Uterus (tissue), 4 donors: ENCODE measurements around the gene UVRAG. TPM values are rescaled to one million over a fixed set of nuclear protein-coding genes. Genes with fewer than 3 reads are reported as not detected.

ENCODE experiments used
- DNase-seq, 2 donors: peaks; one replicate each; pipeline ENCODE4 v3.0.0-alpha.2; 2019 to 2020
- H3K27ac ChIP-seq, 2 donors: fragments of 200-600 bp; sonication (generic); 1 replicate in 1 of 2; 2 replicates in 1 of 2; pipeline ENCODE4 v1.5.1; 2016 to 2018
- H3K27me3 ChIP-seq, 2 donors: fragments of 200-600 bp; sonication (generic); one replicate each; pipeline ENCODE4 v1.5.1; 2018 to 2019; ENCODE audit warnings: control low read depth in 1 of 2
- H3K36me3 ChIP-seq, 2 donors: fragments of 200-600 bp; sonication (generic); one replicate each; pipeline ENCODE4 v1.5.1; 2019; ENCODE audit warnings: control low read depth in 1 of 2
- H3K4me1 ChIP-seq, 2 donors: fragments of 200-600 bp; sonication (generic); one replicate each; pipeline ENCODE4 v1.5.1; 2018 to 2019; ENCODE audit warnings: control low read depth in 1 of 2
- H3K4me3 ChIP-seq, 2 donors: fragments of 200-600 bp; sonication (generic); 1 replicate in 1 of 2; 2 replicates in 1 of 2; pipeline ENCODE4 v1.5.1; 2018 to 2019; ENCODE audit warnings: mild to moderate bottlenecking in 1 of 2
- H3K9me3 ChIP-seq, 2 donors: fragments of 200-600 bp; sonication (generic); one replicate each; pipeline ENCODE4 v1.5.1; 2019; ENCODE audit warnings: control low read depth in 1 of 2
- CTCF ChIP-seq, 4 experiments: fragments of 200-600 bp in 2 of 4; fragments of 450-650 bp in 2 of 4; sonication (generic) in 2 of 4; IDR thresholded peaks; one replicate each; pipeline ENCODE4 v1.5.1; 2016 to 2019; ENCODE audit warnings: antibody characterized with exemption in 4 of 4, mild to moderate bottlenecking in 2 of 4, moderate library complexity in 1 of 4
- POLR2A ChIP-seq, 2 donors: fragments of 450-650 bp; IDR thresholded peaks; one replicate each; pipeline ENCODE4 v1.6.1; 2016; ENCODE audit warnings: antibody characterized with exemption in 2 of 2, mild to moderate bottlenecking in 1 of 2, moderate library complexity in 1 of 2
- intact Hi-C: fragments of 100-400 bp; cut with DNase I; formaldehyde crosslinking; loops from one replicate; pipeline ENCODE4 v1.15.1; 2023; ENCODE audit warnings: low total_unique reads
- total RNA-seq, 4 donors: library from RNA; depleted of rRNA in 3 of 4; stranded (reverse); fragments of >200 nt in 3 of 4; gene quantifications; one replicate each; pipeline versions ENCODE4 v1.1.0 to v1.2.4, GENCODE V29; 2014 to 2023
- donor health status: DM: yes; HTN: yes; CAD: no.

The UVRAG gene
- total RNA-seq, 4 donors from 2014 or later = 14.9 to 42.9 (median 26.4) TPM

GRCh38 chr11:75940911-75941310 is 125.9 kb downstream of the UVRAG start:
- intact Hi-C loops = no loop called here
- no peaks in the 10 kb centered on the region for H3K4me1 ChIP-seq
- H3K4me3 ChIP-seq = no peak overlapping the region
- H3K36me3 ChIP-seq = no peaks in the 10 kb centered on the region
- TF ChIP-seq POLR2A (IDR thresholded peaks at IDR 0.05) (no peak), CTCF (IDR thresholded peaks at IDR 0.05) (no peak)
- DNase-seq = no peak
- no peaks in the 10 kb centered on the region for H3K27me3 ChIP-seq
- H3K9me3 ChIP-seq = no peaks in the 10 kb centered on the region
- no peak overlapping the region for H3K27ac ChIP-seq

GRCh38 chr11:75944515-75944914 is 129.5 kb downstream of the UVRAG start:
- H3K27me3 ChIP-seq = no peaks in the 10 kb centered on the region
- H3K4me1 ChIP-seq = no peaks in the 10 kb centered on the region
- DNase-seq = no peak
- no peak overlapping the region for H3K4me3 ChIP-seq
- no peak overlapping the region for H3K27ac ChIP-seq
- H3K36me3 ChIP-seq = no peaks in the 10 kb centered on the region
- intact Hi-C loops = no loop called here
- TF ChIP-seq CTCF (IDR thresholded peaks at IDR 0.05) = no peak
- no peak for TF ChIP-seq POLR2A (IDR thresholded peaks at IDR 0.05)
- H3K9me3 ChIP-seq = no peaks in the 10 kb centered on the region

GRCh38 chr11:75945446-75945845 is 130.4 kb downstream of the UVRAG start:
- H3K27me3 ChIP-seq = no peaks in the 10 kb centered on the region
- no peaks in the 10 kb centered on the region for H3K9me3 ChIP-seq
- intact Hi-C loops = no loop called here
- no peak overlapping the region for H3K4me3 ChIP-seq
- no peaks in the 10 kb centered on the region for H3K4me1 ChIP-seq
- H3K27ac ChIP-seq = no peak overlapping the region
- no peaks in the 10 kb centered on the region for H3K36me3 ChIP-seq
- DNase-seq = no peak
- no peak for TF ChIP-seq POLR2A (IDR thresholded peaks at IDR 0.05)

- Histone ChIP-seq H3K4me3 (no peak overlapping the region), H3K4me1 (no peaks in the 10 kb centered on the region), H3K36me3 (no peaks in the 10 kb centered on the region), H3K27me3 (no peaks in the 10 kb centered on the region), H3K9me3 (no peaks in the 10 kb centered on the region), H3K27ac (no peak overlapping the region)
- TF ChIP-seq CTCF (IDR thresholded peaks at IDR 0.05) (no peak), POLR2A (IDR thresholded peaks at IDR 0.05) (no peak)
- intact Hi-C loops = no loop called here
- DNase-seq = no peak
Observed at GRCh38 chr11:75945947-75946346, 130.9 kb downstream of the UVRAG start.

- TF ChIP-seq CTCF (IDR thresholded peaks at IDR 0.05) (no peak), POLR2A (IDR thresholded peaks at IDR 0.05) (no peak)
- no peaks in the 10 kb centered on the region for H3K27me3 ChIP-seq
- no peak for DNase-seq
- no peak overlapping the region for H3K4me3 ChIP-seq
- H3K9me3 ChIP-seq = no peaks in the 10 kb centered on the region
- no peaks in the 10 kb centered on the region for H3K4me1 ChIP-seq
- intact Hi-C loops = no loop called here
- H3K36me3 ChIP-seq = no peaks in the 10 kb centered on the region
- peak overlapping the region in 1 of 2 donors; percentile 3 for H3K27ac ChIP-seq
Observed at GRCh38 chr11:75946531-75947530, 131.8 kb downstream of the UVRAG start.
